ENCODE measurements around the gene LYPD8. TPM values are rescaled to one million over a fixed set of nuclear protein-coding genes. Genes with fewer than 3 reads are reported as not detected.

The LYPD8 gene
- total RNA-seq, 1 experiment from 2014 or later, result not detected

GRCh38 chr1:248750496-248750895, 5.1 kb downstream of the LYPD8 start:
- ATAC-seq, result peak; percentile 18; the same call in 1 of the 2 replicates

GRCh38 chr1:248748211-248748610, 7.3 kb downstream of the LYPD8 start:
- Histone ChIP-seq H2AFZ (ENCODE audit: low read length) (no peak overlapping the region), H3K36me3 (ENCODE audit: low read depth, low read length) (no peaks in the 10 kb centered on the region), H3K4me3 (ENCODE audit: low read length) (no peak overlapping the region), H3K9me2 (replicated peaks; ENCODE audit: low read length) (no peaks in the 10 kb centered on the region), H3K9ac (ENCODE audit: low read length) (no peak overlapping the region), H3K27ac (ENCODE audit: low read length) (no peak overlapping the region), H3K4me2 (ENCODE audit: low read length) (no peak overlapping the region), H4K20me1 (ENCODE audit: low read length) (no peaks in the 10 kb centered on the region), H3K79me2 (ENCODE audit: low read length) (no peaks in the 10 kb centered on the region), H3K27me3 (ENCODE audit: low read length) (peaks cover 24% of the 10 kb centered on the region), H3K4me1 (ENCODE audit: insufficient read depth, low read length) (no peaks in the 10 kb centered on the region), H3F3A (ENCODE audit: low read length, unreplicated experiment) (no peaks in the 10 kb centered on the region), H3K9me3 (ENCODE audit: low read length) (no peaks in the 10 kb centered on the region)
- no peak for DNase-seq
- ChIA-PET CTCF (no interaction called here), POLR2A (ENCODE audit: unreplicated experiment) (no interaction called here)
- ATAC-seq, result no peak
- TF ChIP-seq EZH2 (IDR thresholded peaks at IDR 0.05; ENCODE audit: low read length, unreplicated experiment), result no peak
- TF ChIP-seq EZH2phosphoT487 (IDR thresholded peaks at IDR 0.05; ENCODE audit: borderline replicate concordance, low read length), result no peak
- TF ChIP-seq CTCF (conservative IDR thresholded peaks at IDR 0.05; ENCODE audit: low read depth, low read length), result no peak
- no TSS peak for BruUV-seq (replicated peaks)
- intact Hi-C loops (cut with micrococcal nuclease), result no loop called here

More at GRCh38 chr1:248750496-248750895, 5.1 kb downstream of the LYPD8 start:
- no peak overlapping the region for H3K9ac ChIP-seq (ENCODE audit: low read length)
- no peak for TF ChIP-seq EZH2 (IDR thresholded peaks at IDR 0.05; ENCODE audit: low read length, unreplicated experiment)
- no peak for TF ChIP-seq EZH2phosphoT487 (IDR thresholded peaks at IDR 0.05; ENCODE audit: borderline replicate concordance, low read length)
- no peak for TF ChIP-seq CTCF (conservative IDR thresholded peaks at IDR 0.05; ENCODE audit: low read depth, low read length)
- POLR2A ChIA-PET (ENCODE audit: unreplicated experiment), result no interaction called here
- no peak overlapping the region for H3K4me2 ChIP-seq (ENCODE audit: low read length)
- no peaks in the 10 kb centered on the region for H3K4me1 ChIP-seq (ENCODE audit: insufficient read depth, low read length)
- no peaks in the 10 kb centered on the region for H3K79me2 ChIP-seq (ENCODE audit: low read length)
- no peak overlapping the region for H2AFZ ChIP-seq (ENCODE audit: low read length)
- H3K9me2 ChIP-seq (replicated peaks; ENCODE audit: low read length), result no peaks in the 10 kb centered on the region
- H3F3A ChIP-seq (ENCODE audit: low read length, unreplicated experiment), result no peaks in the 10 kb centered on the region
- no peaks in the 10 kb centered on the region for H3K36me3 ChIP-seq (ENCODE audit: low read depth, low read length)
- CTCF ChIA-PET, result no interaction called here
- H3K4me3 ChIP-seq (ENCODE audit: low read length), result no peak overlapping the region
- BruUV-seq (replicated peaks), result no TSS peak
- no peak for DNase-seq
- H3K27me3 ChIP-seq (ENCODE audit: low read length), result peaks cover 3% of the 10 kb centered on the region; the same call in 1 of the 2 replicates
- peaks cover 4% of the 10 kb centered on the region; the same call in 1 of the 2 replicates for H3K9me3 ChIP-seq (ENCODE audit: low read length)
- no peak overlapping the region for H3K27ac ChIP-seq (ENCODE audit: low read length)
- intact Hi-C loops (cut with micrococcal nuclease), result no loop called here
- H4K20me1 ChIP-seq (ENCODE audit: low read length), result no peaks in the 10 kb centered on the region

GRCh38 chr1:248740876-248741275, 14.7 kb downstream of the LYPD8 start:
- Histone ChIP-seq H3K9me2 (replicated peaks; ENCODE audit: low read length) (no peaks in the 10 kb centered on the region), H3K4me2 (ENCODE audit: low read length) (no peak overlapping the region), H2AFZ (ENCODE audit: low read length) (no peak overlapping the region), H3K4me1 (ENCODE audit: insufficient read depth, low read length) (no peaks in the 10 kb centered on the region), H3K27me3 (ENCODE audit: low read length) (peaks cover 70% of the 10 kb centered on the region), H4K20me1 (ENCODE audit: low read length) (no peaks in the 10 kb centered on the region), H3K9me3 (ENCODE audit: low read length) (no peaks in the 10 kb centered on the region), H3F3A (ENCODE audit: low read length, unreplicated experiment) (no peaks in the 10 kb centered on the region), H3K36me3 (ENCODE audit: low read depth, low read length) (no peaks in the 10 kb centered on the region), H3K27ac (ENCODE audit: low read length) (no peak overlapping the region), H3K4me3 (ENCODE audit: low read length) (no peak overlapping the region), H3K79me2 (ENCODE audit: low read length) (no peaks in the 10 kb centered on the region), H3K9ac (ENCODE audit: low read length) (no peak overlapping the region)
- BruUV-seq (replicated peaks), result no TSS peak
- ChIA-PET POLR2A (ENCODE audit: unreplicated experiment) (no interaction called here), CTCF (no interaction called here)
- no peak for ATAC-seq
- no peak for TF ChIP-seq CTCF (conservative IDR thresholded peaks at IDR 0.05; ENCODE audit: low read depth, low read length)
- no peak for TF ChIP-seq EZH2 (IDR thresholded peaks at IDR 0.05; ENCODE audit: low read length, unreplicated experiment)
- no peak for TF ChIP-seq EZH2phosphoT487 (IDR thresholded peaks at IDR 0.05; ENCODE audit: borderline replicate concordance, low read length)
- no peak for DNase-seq
- intact Hi-C loops (cut with micrococcal nuclease), result no loop called here

Measured in PC-3 (cell line).